Keratinocyte (primary cell): ENCODE measurements around the gene GBGT1.

ENCODE experiments used
- CTCF ChIP-seq, 3 experiments: IDR thresholded peaks in 1 of 3; conservative IDR thresholded peaks in 1 of 3; optimal IDR thresholded peaks in 1 of 3; 2 replicates in 2 of 3; 3 replicates in 1 of 3; pipeline versions ENCODE3 to v1.5.1; 2011; ENCODE audit warnings: low read length in 3 of 3, mild to moderate bottlenecking in 3 of 3, moderate library complexity in 2 of 3, control low read depth in 1 of 3, inconsistent platforms in 1 of 3; ENCODE audit not compliant: insufficient read depth in 2 of 3; ENCODE audit errors: extremely low read depth in 1 of 3
- EZH2 ChIP-seq: IDR thresholded peaks from one replicate; pipeline ENCODE4 v1.6.1; 2012; ENCODE audit warnings: inconsistent platforms, mild to moderate bottlenecking, low read length, moderate library complexity

- TF ChIP-seq CTCF (optimal IDR thresholded peaks at IDR 0.05 in 1 of 3, IDR thresholded peaks at IDR 0.05 in 1 of 3, conservative IDR thresholded peaks at IDR 0.05 in 1 of 3; ENCODE audit: extremely low read depth in 1 of 3, insufficient read depth in 2 of 3, low read length in 3 of 3) (no peak), EZH2 (no peak)
Measured at GRCh38 chr9:133118568-133118967, 45.1 kb downstream of the GBGT1 start.
